Measurements from ENCODE around the gene TADA2B.
A peak's percentile ranks its signal among the peaks of the same experiment; 100 is the strongest.

Gene TADA2B, protein sequence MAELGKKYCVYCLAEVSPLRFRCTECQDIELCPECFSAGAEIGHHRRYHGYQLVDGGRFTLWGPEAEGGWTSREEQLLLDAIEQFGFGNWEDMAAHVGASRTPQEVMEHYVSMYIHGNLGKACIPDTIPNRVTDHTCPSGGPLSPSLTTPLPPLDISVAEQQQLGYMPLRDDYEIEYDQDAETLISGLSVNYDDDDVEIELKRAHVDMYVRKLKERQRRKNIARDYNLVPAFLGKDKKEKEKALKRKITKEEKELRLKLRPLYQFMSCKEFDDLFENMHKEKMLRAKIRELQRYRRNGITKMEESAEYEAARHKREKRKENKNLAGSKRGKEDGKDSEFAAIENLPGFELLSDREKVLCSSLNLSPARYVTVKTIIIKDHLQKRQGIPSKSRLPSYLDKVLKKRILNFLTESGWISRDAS

GRCh38 chr4:7043284-7044136, at the start of gene TADA2B:
Gene TADA2B (plus strand): TSS chr4:7043372. CDS start chr4:7043580, 208 bp downstream.
- peak; percentile 45 for DNase-seq

DNA sequence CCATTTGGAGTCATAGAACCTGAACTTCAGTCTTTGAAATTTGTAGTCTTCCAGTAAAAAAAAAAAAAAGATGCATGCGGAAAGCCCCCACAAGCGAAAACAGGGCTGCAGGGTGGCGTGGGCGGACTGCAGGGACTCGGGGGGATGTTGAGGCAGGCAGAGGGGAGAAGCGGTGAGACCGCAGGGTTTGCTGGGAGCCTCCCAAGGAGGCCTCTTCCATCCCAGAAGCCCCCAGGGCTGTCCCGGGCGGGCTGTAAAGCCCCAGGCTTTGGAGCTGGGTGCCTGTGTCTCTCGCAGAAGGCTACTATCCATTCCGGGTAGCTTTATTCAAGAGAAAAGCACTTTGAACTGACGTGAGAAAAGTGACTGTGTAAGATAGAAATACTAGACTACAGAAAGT, 46.7 kb upstream of the TADA2B start:
- no peak for DNase-seq

DNA sequence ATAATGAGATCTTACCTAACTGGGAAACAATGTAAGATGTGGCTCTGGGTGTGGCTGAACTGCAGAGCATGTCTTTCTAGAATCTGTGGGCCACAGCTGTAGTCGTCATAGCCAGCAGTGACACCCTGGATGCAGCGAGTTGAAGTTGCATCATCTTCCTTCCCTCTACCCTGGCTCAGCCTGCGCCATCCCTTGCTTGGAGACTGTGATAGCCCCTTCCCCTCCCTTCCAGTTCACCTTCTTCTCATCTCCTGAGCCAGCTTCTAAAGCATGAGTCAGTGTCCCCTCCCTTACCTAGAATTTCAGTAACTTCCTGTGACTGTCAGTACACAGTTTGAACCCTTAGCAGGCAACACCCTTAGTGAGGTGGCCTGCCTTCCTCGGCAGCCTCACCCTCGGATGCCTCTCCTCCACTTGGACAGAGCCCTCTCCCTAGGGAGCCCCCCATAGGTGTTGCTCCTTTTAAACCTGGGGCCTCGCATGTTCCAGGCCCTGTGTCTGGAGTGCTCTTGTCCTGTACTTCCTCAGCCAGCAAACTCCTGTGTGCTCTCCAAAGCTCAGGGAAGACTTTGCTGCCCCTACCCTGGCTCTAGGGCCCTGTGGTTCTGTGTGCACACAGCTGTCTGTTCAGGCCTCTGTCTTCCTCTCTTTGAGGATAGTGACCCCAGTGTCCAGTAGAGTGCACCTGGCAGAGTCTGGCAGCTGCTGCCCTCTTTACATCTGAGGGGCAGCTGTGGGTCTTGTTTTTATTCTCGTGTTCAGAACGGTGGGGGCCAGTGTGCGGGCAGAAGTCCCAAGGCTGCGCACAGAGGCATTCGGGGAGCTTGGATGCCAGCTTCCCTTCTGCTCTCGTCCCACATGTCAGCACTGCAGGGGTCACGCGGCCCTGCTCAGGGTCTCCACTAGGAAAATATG, 43.7 kb upstream of the TADA2B start:
- DNase-seq: no peak

GRCh38 chr4:7000421-7001176, 42.6 kb upstream of the TADA2B start:
- DNase-seq: no peak

GRCh38 chr4:7001271-7001670, 41.9 kb upstream of the TADA2B start:
- no peak for DNase-seq

DNA sequence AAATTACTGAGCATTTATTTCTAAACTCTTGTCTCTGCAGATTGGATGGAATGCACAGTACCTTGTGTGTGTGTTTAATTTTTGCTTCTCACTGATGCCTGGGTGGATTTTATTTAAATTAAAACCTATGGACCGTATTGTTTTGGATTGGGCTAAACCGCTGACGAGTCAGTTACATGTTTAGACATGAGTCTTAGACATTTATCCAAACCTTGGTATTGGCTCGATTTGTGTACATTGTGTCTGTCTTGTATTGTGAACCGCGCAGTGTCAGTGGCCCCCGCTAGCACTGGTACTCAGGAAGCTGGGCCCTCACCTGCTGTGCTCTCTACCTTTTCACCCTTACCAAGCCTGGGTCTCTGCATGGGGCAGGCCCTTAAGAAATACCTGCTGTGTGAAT, 40.8 kb upstream of the TADA2B start:
- no peak for DNase-seq

GRCh38 chr4:7003176-7003878, 39.8 kb upstream of the TADA2B start:
- no peak for DNase-seq

DNA sequence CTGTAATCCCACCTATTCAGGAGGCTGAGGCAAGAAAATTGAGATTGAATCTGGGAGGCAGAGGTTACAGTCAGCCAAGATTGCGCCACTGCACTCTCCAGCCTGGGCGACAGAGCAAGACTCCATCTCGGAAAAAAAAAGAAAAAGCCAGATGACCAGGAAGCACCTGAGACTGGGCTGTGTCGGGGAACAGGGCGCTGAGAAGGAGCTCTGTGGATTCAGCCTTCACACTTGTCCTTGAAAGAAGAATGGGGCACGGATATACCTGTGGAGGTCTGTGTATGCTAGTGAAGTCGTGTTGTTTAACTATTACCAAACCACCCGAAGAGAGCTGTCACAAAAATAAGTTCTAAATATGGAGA, 39.3 kb upstream of the TADA2B start:
- no peak for DNase-seq

DNA sequence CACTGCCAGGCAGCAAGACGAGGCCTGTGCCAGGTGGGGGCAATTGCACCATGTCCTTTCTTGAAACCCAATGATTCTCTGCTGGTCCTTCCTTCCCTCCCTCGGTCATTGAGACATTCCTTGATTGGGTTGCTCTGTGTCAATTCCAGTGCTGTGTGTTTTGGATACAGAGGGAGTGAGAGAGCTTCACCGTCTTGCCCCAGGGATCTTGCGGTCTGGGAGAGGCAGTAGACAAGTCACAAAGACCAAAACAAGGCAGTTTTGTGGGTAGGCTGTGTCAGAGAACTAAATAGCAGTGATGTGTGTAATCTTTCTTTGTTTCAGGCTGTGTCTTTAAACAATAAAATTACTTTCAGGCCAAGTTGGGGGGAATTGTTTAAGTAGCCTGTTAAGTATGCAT, 38.8 kb upstream of the TADA2B start:
- DNase-seq: no peak

GRCh38 chr4:7005571-7005970, 37.6 kb upstream of the TADA2B start:
- no peak for DNase-seq

DNA sequence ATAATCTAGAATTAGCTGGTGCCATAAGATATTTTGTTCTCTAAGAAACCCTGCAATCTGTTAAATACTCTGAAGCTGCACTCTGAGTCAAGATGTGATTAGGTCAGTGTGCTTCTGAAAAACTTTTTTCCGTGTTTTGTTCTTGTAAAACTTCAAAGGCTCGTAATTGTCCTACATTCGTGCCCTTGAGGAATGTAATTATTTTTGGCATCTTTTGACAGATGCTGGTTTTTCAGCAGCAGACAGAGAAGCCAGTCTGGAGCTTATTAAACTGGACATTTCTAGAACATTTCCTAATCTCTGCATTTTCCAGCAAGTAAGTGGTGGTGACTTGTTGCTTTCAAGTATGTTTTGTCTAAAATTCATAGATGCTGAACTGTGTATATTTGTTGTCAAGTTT, 36.8 kb upstream of the TADA2B start:
- DNase-seq: no peak

DNA sequence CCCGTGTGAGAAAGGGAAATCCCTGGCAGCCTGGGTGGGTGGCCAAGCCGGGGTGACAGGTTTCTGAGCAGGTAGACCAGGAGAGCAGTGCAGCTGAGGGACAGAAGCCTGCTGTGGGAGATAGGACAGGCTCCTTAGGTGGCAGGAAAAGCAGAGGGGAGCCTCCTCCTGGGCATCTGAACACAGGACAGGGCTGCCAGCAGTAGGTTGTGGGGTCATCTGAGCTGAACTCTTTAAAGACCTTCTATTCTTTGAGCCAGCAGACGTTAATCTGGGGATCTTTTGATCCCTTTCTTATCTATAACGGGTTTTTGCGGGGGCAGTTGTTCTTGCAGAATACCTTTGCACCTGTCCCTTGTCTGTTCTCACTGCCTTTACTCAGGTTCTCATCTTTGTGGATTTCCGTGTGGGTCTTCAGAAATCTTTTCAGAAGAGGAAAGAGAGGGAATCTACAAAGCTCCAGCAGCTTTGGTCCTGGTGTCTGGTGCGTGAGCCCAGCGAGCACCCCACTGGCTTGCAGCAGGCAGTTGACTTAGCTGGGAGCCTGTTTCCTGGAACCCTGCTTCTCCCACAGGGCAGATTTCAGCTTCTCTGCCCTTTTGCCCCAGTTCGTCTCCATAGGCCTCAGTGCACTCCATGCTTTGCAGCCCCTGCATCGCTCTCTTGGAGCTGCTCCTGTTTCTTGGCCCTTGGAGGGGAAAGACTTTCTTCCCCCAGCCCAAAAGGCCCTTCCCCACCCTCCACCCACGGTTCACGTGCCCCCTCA, 35.8 kb upstream of the TADA2B start:
- no peak for DNase-seq

DNA sequence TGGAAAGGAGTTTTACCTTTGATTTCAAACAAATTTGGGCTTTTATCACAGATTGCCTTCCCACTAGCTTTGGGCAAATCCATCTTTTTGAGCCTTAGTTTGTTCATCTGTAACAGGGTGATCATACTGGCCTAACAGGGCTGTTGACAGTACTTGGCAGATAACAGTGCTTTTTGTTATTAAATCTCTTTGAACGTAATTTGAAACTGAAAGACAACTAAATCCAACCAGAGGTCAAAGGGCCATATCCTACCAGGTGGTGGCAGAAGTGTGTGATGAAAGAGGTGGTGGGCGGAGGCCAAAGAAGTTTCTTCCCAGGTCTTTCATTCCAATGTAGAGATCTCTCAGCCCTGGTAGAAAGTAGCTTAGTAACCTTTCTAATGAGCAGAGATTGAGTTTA, 35.2 kb upstream of the TADA2B start:
- DNase-seq: no peak

GRCh38 chr4:7009564-7009963, 33.6 kb upstream of the TADA2B start:
- no peak for DNase-seq

DNA sequence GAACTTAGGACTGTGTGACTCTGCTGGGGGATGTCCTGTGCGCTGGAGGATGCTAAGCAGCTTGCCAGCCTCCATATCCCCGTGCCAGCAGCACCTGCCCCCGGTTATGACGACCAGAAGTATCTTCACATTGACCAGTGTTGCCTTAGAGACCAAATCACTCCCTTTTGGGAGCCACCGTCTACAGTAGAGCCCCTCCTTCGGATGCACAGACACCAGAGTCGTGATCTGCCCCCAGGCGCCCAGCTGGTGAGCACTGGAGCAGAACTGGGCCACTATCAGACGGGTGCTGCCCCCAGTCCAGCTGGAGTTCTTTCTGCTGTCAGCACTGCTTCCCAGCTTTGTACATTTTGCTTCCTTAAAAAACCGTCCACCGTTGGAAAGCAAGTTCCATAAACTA, 30.0 kb upstream of the TADA2B start:
- DNase-seq: no peak

- DNase-seq: no peak
Measured at GRCh38 chr4:7014815-7015214, 28.4 kb upstream of the TADA2B start.

- no peak for DNase-seq
Measured at GRCh38 chr4:7015383-7016035, 27.7 kb upstream of the TADA2B start.

GRCh38 chr4:7016086-7016485, 27.1 kb upstream of the TADA2B start:
- no peak for DNase-seq

DNA sequence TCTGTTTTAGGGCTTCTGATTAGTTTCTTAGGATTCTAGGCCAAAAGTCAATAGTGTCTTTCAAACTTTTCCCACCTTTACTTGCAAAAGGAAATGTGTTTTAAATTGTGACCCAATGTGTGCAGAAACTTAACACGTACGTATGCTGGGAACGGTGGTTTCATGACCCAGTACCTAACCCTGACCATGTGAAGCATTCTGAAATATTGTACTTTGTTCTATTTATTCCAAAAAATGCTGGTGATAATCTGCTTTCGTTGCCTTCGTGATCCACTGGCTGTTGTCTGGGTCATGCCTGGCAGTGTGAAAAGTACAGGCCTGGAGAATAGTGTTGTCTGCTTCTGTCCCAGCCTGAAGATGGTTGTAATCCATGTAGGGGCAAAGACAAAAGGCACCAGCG, 26.7 kb upstream of the TADA2B start:
- DNase-seq: no peak

DNA sequence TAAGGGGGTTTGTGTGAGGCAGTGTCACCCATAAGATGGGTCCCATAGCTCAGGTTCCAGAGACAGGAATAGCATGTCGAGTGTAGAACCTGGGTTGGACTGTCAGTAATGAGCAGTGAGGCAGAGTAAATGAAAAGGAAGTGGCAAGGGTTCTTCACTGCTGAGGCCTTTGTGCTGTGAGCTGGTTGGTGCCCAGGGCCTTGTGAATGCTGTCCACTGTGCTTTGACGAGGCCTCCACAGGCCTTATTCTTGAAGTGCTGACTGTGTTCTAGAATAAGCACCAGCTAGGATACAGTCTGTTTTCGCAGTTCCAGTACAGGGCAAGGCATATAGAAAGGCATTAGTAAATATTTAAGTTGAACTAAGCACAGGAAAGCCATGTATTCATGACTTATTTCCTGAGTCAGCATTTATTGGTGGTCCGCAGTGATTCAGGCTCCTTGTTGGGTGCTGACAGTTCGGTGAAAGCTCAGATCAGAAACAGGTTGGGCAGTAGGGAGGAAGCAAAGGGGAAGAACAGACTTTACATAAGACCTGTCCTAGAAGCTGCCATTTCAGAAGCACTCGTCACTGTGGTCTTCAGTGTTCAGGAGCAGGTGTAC, 25.6 kb upstream of the TADA2B start:
- DNase-seq: no peak

Measured in RPMI8226 (cell line).